Tibial nerve (tissue), 4 donors: ENCODE measurements around the gene UVSSA. TPM values are rescaled to one million over a fixed set of nuclear protein-coding genes. Genes with fewer than 3 reads are reported as not detected.

ENCODE experiments used
- DNase-seq, 2 donors: peaks; one replicate each; pipeline ENCODE4 v3.0.0-alpha.2; 2019; ENCODE audit warnings: low spot score in 2 of 2
- H3K27ac ChIP-seq, 4 donors: fragments of 200-600 bp; sonication (generic) in 3 of 4; one replicate each; pipeline ENCODE4 v1.5.1; 2017 to 2019; ENCODE audit warnings: mild to moderate bottlenecking in 1 of 4
- H3K27me3 ChIP-seq, 2 donors: fragments of 200-600 bp; sonication (generic) in 1 of 2; one replicate each; pipeline versions ENCODE4 v1.5.1 to v1.6.0; 2017 to 2019
- H3K36me3 ChIP-seq, 3 donors: fragments of 200-600 bp; sonication (generic); one replicate each; pipeline ENCODE4 v1.5.1; 2018 to 2019
- H3K4me1 ChIP-seq, 4 donors: fragments of 200-600 bp; sonication (generic) in 3 of 4; one replicate each; pipeline ENCODE4 v1.5.1; 2017 to 2019
- H3K4me3 ChIP-seq, 4 donors: fragments of 200-600 bp; sonication (generic) in 3 of 4; one replicate each; pipeline ENCODE4 v1.5.1; 2017 to 2019; ENCODE audit warnings: mild to moderate bottlenecking in 1 of 4, moderate library complexity in 1 of 4
- H3K9me3 ChIP-seq, 4 donors: fragments of 200-600 bp; sonication (generic) in 3 of 4; one replicate each; pipeline ENCODE4 v1.5.1; 2017 to 2019
- EP300 ChIP-seq, 2 donors: sonication (generic); formaldehyde crosslinking; IDR thresholded peaks; one replicate each; pipeline ENCODE4 v1.6.1; 2017; ENCODE audit warnings: antibody characterized with exemption in 2 of 2, mild to moderate bottlenecking in 1 of 2
- POLR2A ChIP-seq, 2 donors: fragments of 450-650 bp; IDR thresholded peaks; one replicate each; pipeline ENCODE4 v1.6.1; 2017; ENCODE audit warnings: antibody characterized with exemption in 2 of 2, mild to moderate bottlenecking in 2 of 2, moderate library complexity in 2 of 2
- WGBS, 2 donors: methylation state at CpG; one replicate each; pipeline ENCODE4 v1.1.5; 2018; 5-methylcytosine and 5-hydroxymethylcytosine counted together
- total RNA-seq, 4 donors: library from RNA; depleted of rRNA; stranded (reverse); fragments of >200 nt; gene quantifications; one replicate each; pipeline ENCODE4 v1.1.0, GENCODE V29; 2016
- TF ChIP-seq, protein P1 (sequence below), 5 experiments: fragments of 200-600 bp in 3 of 5; fragments of 450-650 bp in 2 of 5; sonication (generic) in 3 of 5; IDR thresholded peaks; one replicate each; pipeline ENCODE4 v1.5.1; 2016 to 2019; ENCODE audit warnings: antibody characterized with exemption in 5 of 5, mild to moderate bottlenecking in 3 of 5, moderate library complexity in 2 of 5

Gene UVSSA
- total RNA-seq, 4 donors from 2014 or later, result 29.8 to 72.0 (median 30.4) TPM

- no peak overlapping the region for H3K4me3 ChIP-seq
- H3K9me3 ChIP-seq, result no peaks in the 10 kb centered on the region
- peak in 1 of 2 donors; percentile 61 for DNase-seq
- H3K4me1 ChIP-seq, result peaks cover 0 to 39% (median 5%) of the 10 kb centered on the region in 4 donors
- TF ChIP-seq, protein P1, sequence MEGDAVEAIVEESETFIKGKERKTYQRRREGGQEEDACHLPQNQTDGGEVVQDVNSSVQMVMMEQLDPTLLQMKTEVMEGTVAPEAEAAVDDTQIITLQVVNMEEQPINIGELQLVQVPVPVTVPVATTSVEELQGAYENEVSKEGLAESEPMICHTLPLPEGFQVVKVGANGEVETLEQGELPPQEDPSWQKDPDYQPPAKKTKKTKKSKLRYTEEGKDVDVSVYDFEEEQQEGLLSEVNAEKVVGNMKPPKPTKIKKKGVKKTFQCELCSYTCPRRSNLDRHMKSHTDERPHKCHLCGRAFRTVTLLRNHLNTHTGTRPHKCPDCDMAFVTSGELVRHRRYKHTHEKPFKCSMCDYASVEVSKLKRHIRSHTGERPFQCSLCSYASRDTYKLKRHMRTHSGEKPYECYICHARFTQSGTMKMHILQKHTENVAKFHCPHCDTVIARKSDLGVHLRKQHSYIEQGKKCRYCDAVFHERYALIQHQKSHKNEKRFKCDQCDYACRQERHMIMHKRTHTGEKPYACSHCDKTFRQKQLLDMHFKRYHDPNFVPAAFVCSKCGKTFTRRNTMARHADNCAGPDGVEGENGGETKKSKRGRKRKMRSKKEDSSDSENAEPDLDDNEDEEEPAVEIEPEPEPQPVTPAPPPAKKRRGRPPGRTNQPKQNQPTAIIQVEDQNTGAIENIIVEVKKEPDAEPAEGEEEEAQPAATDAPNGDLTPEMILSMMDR (IDR thresholded peaks at IDR 0.05), result peak; percentile 74 to 86 (median 80)
- TF ChIP-seq POLR2A (IDR thresholded peaks at IDR 0.05), result no peak
- 46 to 52% methylated on average over 23 to 28 of the region's 28 CpGs for WGBS, 2 donors
- no peaks in the 10 kb centered on the region for H3K27me3 ChIP-seq
- no peak overlapping the region for H3K27ac ChIP-seq
- H3K36me3 ChIP-seq, result peaks cover 0 to 58% (median 11%) of the 10 kb centered on the region in 3 donors
These were observed 9.4 kb downstream of the UVSSA start for GRCh38 chr4:1356181-1356998.

- H3K27me3 ChIP-seq, result no peaks in the 10 kb centered on the region
- DNase-seq, result no peak
- 92 to 97% methylated on average over 15 to 16 of the region's 27 CpGs for WGBS, 2 donors
- H3K4me1 ChIP-seq, result peaks cover 0 to 30% (median 5%) of the 10 kb centered on the region in 4 donors
- no peak overlapping the region for H3K27ac ChIP-seq
- H3K36me3 ChIP-seq, result peaks cover 0 to 60% (median 11%) of the 10 kb centered on the region in 3 donors
- H3K4me3 ChIP-seq, result no peak overlapping the region
- TF ChIP-seq, protein P1 (IDR thresholded peaks at IDR 0.05), result no peak
- no peak for TF ChIP-seq POLR2A (IDR thresholded peaks at IDR 0.05)
- TF ChIP-seq EP300 (IDR thresholded peaks at IDR 0.05), result no peak
- H3K9me3 ChIP-seq, result no peaks in the 10 kb centered on the region
These were observed 10.6 kb downstream of the UVSSA start for GRCh38 chr4:1357356-1358248.

DNA sequence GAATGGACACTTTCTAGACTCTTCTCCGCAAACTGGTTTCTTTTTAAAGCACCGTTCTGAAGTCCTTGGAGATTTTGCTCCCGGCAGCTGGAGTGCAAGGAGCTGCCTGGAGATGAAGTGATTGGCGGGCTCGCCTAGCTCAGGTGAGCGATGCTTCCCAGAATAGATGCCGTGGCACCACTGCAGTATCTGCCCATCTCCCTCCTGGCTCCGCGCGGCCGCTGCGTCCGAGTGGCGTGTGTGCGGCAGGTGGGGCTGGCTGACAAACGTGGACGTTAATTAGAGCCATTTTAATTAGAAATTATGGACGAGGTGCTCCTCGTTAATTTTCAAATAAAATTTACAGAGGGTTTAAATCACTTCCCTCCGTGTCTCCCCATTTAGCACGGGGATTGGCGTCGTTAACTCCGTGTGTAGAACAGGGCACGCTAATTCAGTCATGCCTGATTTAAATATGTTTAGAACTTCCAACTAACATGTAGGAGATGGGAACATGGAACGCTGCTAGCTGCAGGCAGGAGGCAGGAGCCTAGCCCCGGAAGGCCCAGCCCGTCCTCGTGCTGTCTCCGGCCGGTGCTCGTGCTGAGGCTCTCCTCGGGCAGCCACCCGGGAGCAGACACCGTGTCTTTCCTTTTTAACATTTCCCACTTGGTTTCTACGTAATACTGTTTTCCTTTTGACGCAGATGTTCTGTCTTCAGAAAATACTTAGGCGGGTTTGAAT lies 11.6 kb downstream of the UVSSA start:
- Histone ChIP-seq H3K9me3 (no peaks in the 10 kb centered on the region), H3K27ac (no peak overlapping the region), H3K4me1 (peaks cover 0 to 30% (median 5%) of the 10 kb centered on the region in 4 donors), H3K4me3 (no peak overlapping the region), H3K36me3 (peaks cover 0 to 53% (median 11%) of the 10 kb centered on the region in 3 donors), H3K27me3 (no peaks in the 10 kb centered on the region)
- TF ChIP-seq POLR2A (IDR thresholded peaks at IDR 0.05), result no peak
- TF ChIP-seq EP300 (IDR thresholded peaks at IDR 0.05), result no peak
- TF ChIP-seq, protein P1 (IDR thresholded peaks at IDR 0.05), result no peak
- WGBS, 2 donors, result 93 to 96% methylated on average over 38 of the region's 38 CpGs
- DNase-seq, result no peak

DNA sequence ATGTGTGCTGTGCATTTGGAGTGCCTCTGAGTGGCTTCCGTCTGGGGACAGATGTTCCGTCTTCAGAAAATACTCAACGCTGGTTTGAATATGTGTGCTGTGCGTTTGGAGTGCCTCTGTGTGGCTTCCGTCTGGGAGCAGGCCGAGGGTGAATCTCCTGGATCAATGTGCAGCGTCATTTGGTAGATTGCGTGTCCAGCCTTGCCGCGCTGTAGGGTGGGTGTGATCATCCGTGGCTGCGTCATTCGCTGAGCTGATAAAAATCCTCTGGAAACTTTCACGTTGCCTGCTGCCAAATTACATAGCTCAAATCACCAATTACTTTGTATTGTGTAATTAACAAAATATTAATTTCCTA lies 12.1 kb downstream of the UVSSA start:
- peaks cover 0 to 47% (median 11%) of the 10 kb centered on the region in 3 donors for H3K36me3 ChIP-seq
- 83 to 97% methylated on average over 14 of the region's 14 CpGs for WGBS, 2 donors
- peaks cover 0 to 30% (median 5%) of the 10 kb centered on the region in 4 donors for H3K4me1 ChIP-seq

More for the DNA sequence above, 12.1 kb downstream of the UVSSA start:
- H3K9me3 ChIP-seq, result no peaks in the 10 kb centered on the region
- no peak for DNase-seq
- H3K27ac ChIP-seq, result peak overlapping the region in 1 of 4 donors; percentile 91
- H3K4me3 ChIP-seq, result no peak overlapping the region
- no peaks in the 10 kb centered on the region for H3K27me3 ChIP-seq
- TF ChIP-seq EP300 (IDR thresholded peaks at IDR 0.05) (no peak), POLR2A (IDR thresholded peaks at IDR 0.05) (no peak)
- TF ChIP-seq, protein P1 (IDR thresholded peaks at IDR 0.05), result no peak
